Measurements from ENCODE around the gene C18orf32.
"Not testable (repeated sequence)": the region's sequence is repeated elsewhere in the genome, so short reads cannot be mapped to it uniquely, and the experiment has no call there.

- TF ChIP-seq EZH2phosphoT487 (IDR thresholded peaks at IDR 0.05; ENCODE audit: low read length); EZH2 (optimal IDR thresholded peaks at IDR 0.05; ENCODE audit: low read depth, low read length): not testable (repeated sequence)
Observed at GRCh38 chr18:49523580-49524093, 36.6 kb upstream of the C18orf32 start.

All from MM.1S (cell line).